Liver (tissue), 9 donors: Measurements from ENCODE around the gene TTC38. TPM values are rescaled to one million over a fixed set of nuclear protein-coding genes. Genes with fewer than 3 reads are reported as not detected.

ENCODE experiments used
- DNase-seq: peaks from one replicate; pipeline ENCODE4 v3.0.0-alpha.2; 2017; ENCODE audit warnings: low spot score
- H3K27ac ChIP-seq, 2 donors: one replicate each; pipeline ENCODE4 v1.7.0; 2013; ENCODE audit warnings: inconsistent platforms in 2 of 2, low read length in 2 of 2, control low read depth in 1 of 2, low read depth in 1 of 2, mild to moderate bottlenecking in 1 of 2
- H3K27me3 ChIP-seq, 4 donors: one replicate each; pipeline versions ENCODE4 v1.6.1 to v1.7.0; 2013; ENCODE audit warnings: low read length in 3 of 4, inconsistent platforms in 1 of 4, mild to moderate bottlenecking in 1 of 4, moderate library complexity in 1 of 4; ENCODE audit not compliant: control insufficient read depth in 4 of 4, insufficient read depth in 4 of 4
- H3K36me3 ChIP-seq, 4 donors: one replicate each; pipeline versions ENCODE4 v1.6.1 to v1.7.0; 2013; ENCODE audit warnings: low read length in 3 of 4, mild to moderate bottlenecking in 3 of 4, low read depth in 1 of 4, moderate library complexity in 1 of 4; ENCODE audit not compliant: control insufficient read depth in 4 of 4, insufficient read depth in 3 of 4
- H3K4me1 ChIP-seq, 4 donors: one replicate each; pipeline versions ENCODE4 v1.6.1 to v1.7.0; 2013; ENCODE audit warnings: low read length in 3 of 4, mild to moderate bottlenecking in 3 of 4, moderate library complexity in 1 of 4; ENCODE audit not compliant: control insufficient read depth in 4 of 4, insufficient read depth in 4 of 4
- H3K4me3 ChIP-seq, 3 donors: one replicate each; pipeline versions ENCODE4 v1.6.1 to v1.7.0; 2013; ENCODE audit warnings: low read length in 3 of 3, control low read depth in 1 of 3, low read depth in 1 of 3, mild to moderate bottlenecking in 1 of 3
- H3K9ac ChIP-seq, 2 donors: one replicate each; pipeline ENCODE4 v1.7.0; 2013; ENCODE audit warnings: low read length in 2 of 2, mild to moderate bottlenecking in 2 of 2, moderate library complexity in 2 of 2, control low read depth in 1 of 2, low read depth in 1 of 2
- H3K9me3 ChIP-seq, 4 donors: one replicate each; pipeline versions ENCODE4 v1.6.1 to v1.7.0; 2013; ENCODE audit warnings: low read length in 3 of 4; ENCODE audit not compliant: control insufficient read depth in 4 of 4
- EGR1 ChIP-seq, 2 donors: IDR thresholded peaks; 2 replicates each; pipeline ENCODE4 v1.6.1; 2016 to 2018; ENCODE audit warnings: antibody characterized with exemption in 2 of 2, low read depth in 2 of 2
- FOXA1 ChIP-seq: IDR thresholded peaks from 2 replicates; pipeline ENCODE4 v1.6.1; 2016; ENCODE audit warnings: antibody characterized with exemption
- GABPA ChIP-seq, 2 donors: IDR thresholded peaks in 1 of 2; conservative IDR thresholded peaks in 1 of 2; 2 replicates each; pipeline ENCODE4 v1.6.1; 2016; ENCODE audit warnings: antibody characterized with exemption in 2 of 2, mild to moderate bottlenecking in 1 of 2, moderate library complexity in 1 of 2
- HNF4A ChIP-seq, 2 donors: conservative IDR thresholded peaks; 2 replicates each; pipeline ENCODE4 v1.6.1; 2016; ENCODE audit warnings: antibody characterized with exemption in 2 of 2, mild to moderate bottlenecking in 2 of 2
- HNF4G ChIP-seq: IDR thresholded peaks from 2 replicates; pipeline ENCODE4 v1.6.1; 2016; ENCODE audit warnings: antibody characterized with exemption
- JUND ChIP-seq, 2 donors: IDR thresholded peaks; 2 replicates each; pipeline ENCODE4 v1.6.1; 2016; ENCODE audit warnings: antibody characterized with exemption in 2 of 2
- NR2F2 ChIP-seq: IDR thresholded peaks from 2 replicates; pipeline ENCODE4 v1.6.1; 2016; ENCODE audit warnings: antibody characterized with exemption
- RAD21 ChIP-seq, 2 donors: IDR thresholded peaks; 2 replicates each; pipeline ENCODE4 v1.6.1; 2016; ENCODE audit warnings: antibody characterized with exemption in 2 of 2, mild to moderate bottlenecking in 2 of 2
- RXRA ChIP-seq, 2 donors: IDR thresholded peaks; 2 replicates each; pipeline ENCODE4 v1.6.1; 2017 to 2018; ENCODE audit warnings: antibody characterized with exemption in 2 of 2, mild to moderate bottlenecking in 1 of 2
- SP1 ChIP-seq: IDR thresholded peaks from 2 replicates; pipeline ENCODE4 v1.6.1; 2018; ENCODE audit warnings: antibody characterized with exemption, mild to moderate bottlenecking
- TAF1 ChIP-seq: conservative IDR thresholded peaks from 2 replicates; pipeline ENCODE4 v1.6.1; 2016; ENCODE audit warnings: antibody characterized with exemption, mild to moderate bottlenecking
- YY1 ChIP-seq: IDR thresholded peaks from 2 replicates; pipeline ENCODE4 v1.6.1; 2016; ENCODE audit warnings: antibody characterized with exemption, mild to moderate bottlenecking
- WGBS: extraction: QIAGEN DNeasy Blood & Tissue Kit; methylation state at CpG from one replicate; pipeline ENCODE4 v1.1.7; 2013; 5-methylcytosine and 5-hydroxymethylcytosine counted together
- polyA plus RNA-seq, 2 donors: library from polyadenylated mRNA; stranded (reverse) in 1 of 2; unstranded in 1 of 2; fragments of 200-250 nt in 1 of 2; fragments of >200 nt in 1 of 2; fragmentation: Nextera tagmentation in 1 of 2; extraction: Ambion mirVana in 1 of 2; gene quantifications; one replicate each; pipeline versions ENCODE4 v1.2.1 to v1.2.3, GENCODE V29; 2013 to 2015
- total RNA-seq, 2 donors: library from RNA; depleted of rRNA; stranded (reverse); fragments of >200 nt; gene quantifications; one replicate each; pipeline ENCODE4 v1.2.3, GENCODE V29; 2014
- TF ChIP-seq, protein P1 (sequence below): IDR thresholded peaks from 2 replicates; pipeline ENCODE4 v1.6.1; 2016; ENCODE audit warnings: antibody characterized with exemption
- TF ChIP-seq, protein P2 (sequence below): IDR thresholded peaks from 2 replicates; pipeline ENCODE4 v1.6.1; 2016; ENCODE audit warnings: antibody characterized with exemption
- TF ChIP-seq, protein P3 (sequence below): fragments of 150-350 bp; IDR thresholded peaks from 2 replicates; pipeline ENCODE4 v1.5.1; 2017; ENCODE audit warnings: improper control_type of control experiment, low read depth, low read length; ENCODE audit not compliant: missing input control
- TF ChIP-seq, protein P4 (sequence below): IDR thresholded peaks from 2 replicates; pipeline ENCODE4 v1.6.1; 2016; ENCODE audit warnings: antibody characterized with exemption, mild to moderate bottlenecking
- TF ChIP-seq, protein P5 (sequence below): IDR thresholded peaks from 2 replicates; pipeline ENCODE4 v1.6.1; 2016; ENCODE audit warnings: antibody characterized with exemption
- donor health status: healthy.
- donor health status: healthy.
- donor health status: healthy.
- donor health status: healthy.
- donor health status: healthy.

The TTC38 gene
- total and polyA plus RNA-seq, 4 donors, result 63.9 to 389 (median 128) TPM

DNA sequence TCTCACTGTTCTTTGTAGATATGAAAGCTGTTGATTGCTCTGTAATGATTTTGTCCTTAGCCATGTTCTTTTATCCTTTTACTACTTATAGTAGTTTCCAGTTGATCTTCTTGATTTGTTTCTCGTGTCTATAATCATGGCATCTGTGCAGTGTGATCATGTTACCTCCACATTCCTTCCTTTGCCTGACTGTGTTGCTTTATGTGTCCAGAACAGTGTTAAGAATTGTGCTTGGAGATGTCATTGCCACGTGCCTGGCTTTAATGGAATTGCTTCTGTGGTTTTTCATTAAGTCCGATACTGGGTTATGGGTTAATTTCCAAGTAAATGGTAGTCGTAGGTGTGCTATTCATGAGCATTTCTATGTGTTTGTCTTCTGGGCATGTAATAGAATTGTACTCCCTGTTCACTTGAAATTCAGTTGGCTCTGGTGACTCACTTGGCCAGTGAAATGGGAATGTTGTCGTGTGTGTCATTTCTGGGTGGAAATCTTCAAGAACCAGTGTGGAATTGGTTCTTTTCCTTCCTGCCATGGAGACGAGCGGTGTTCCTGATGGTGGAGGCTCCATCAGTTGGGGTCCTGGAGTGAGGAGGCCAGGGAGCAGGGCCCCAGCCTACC, 35.6 kb downstream of the TTC38 start:
- no peaks in the 10 kb centered on the region for H3K27me3 ChIP-seq
- H3K4me1 ChIP-seq, result no peaks in the 10 kb centered on the region
- no peak overlapping the region for H3K4me3 ChIP-seq
- H3K27ac ChIP-seq, result no peak overlapping the region
- no peaks in the 10 kb centered on the region for H3K9me3 ChIP-seq
- WGBS, result 95% methylated on average over 7 of the region's 7 CpGs
- no peaks in the 10 kb centered on the region for H3K36me3 ChIP-seq
- TF ChIP-seq NR2F2 (no peak), HNF4A (conservative IDR thresholded peaks at IDR 0.05) (no peak), GABPA (IDR thresholded peaks at IDR 0.05 in 1 of 2, conservative IDR thresholded peaks at IDR 0.05 in 1 of 2) (no peak), JUND (IDR thresholded peaks at IDR 0.05) (no peak), SP1 (no peak), TAF1 (no peak), FOXA1 (no peak), RXRA (IDR thresholded peaks at IDR 0.05) (no peak), HNF4G (no peak), YY1 (no peak)
- TF ChIP-seq, protein P1, sequence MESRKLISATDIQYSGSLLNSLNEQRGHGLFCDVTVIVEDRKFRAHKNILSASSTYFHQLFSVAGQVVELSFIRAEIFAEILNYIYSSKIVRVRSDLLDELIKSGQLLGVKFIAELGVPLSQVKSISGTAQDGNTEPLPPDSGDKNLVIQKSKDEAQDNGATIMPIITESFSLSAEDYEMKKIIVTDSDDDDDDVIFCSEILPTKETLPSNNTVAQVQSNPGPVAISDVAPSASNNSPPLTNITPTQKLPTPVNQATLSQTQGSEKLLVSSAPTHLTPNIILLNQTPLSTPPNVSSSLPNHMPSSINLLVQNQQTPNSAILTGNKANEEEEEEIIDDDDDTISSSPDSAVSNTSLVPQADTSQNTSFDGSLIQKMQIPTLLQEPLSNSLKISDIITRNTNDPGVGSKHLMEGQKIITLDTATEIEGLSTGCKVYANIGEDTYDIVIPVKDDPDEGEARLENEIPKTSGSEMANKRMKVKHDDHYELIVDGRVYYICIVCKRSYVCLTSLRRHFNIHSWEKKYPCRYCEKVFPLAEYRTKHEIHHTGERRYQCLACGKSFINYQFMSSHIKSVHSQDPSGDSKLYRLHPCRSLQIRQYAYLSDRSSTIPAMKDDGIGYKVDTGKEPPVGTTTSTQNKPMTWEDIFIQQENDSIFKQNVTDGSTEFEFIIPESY, result no peak
- TF ChIP-seq, protein P2, sequence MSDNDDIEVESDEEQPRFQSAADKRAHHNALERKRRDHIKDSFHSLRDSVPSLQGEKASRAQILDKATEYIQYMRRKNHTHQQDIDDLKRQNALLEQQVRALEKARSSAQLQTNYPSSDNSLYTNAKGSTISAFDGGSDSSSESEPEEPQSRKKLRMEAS, result no peak
- TF ChIP-seq, protein P3, sequence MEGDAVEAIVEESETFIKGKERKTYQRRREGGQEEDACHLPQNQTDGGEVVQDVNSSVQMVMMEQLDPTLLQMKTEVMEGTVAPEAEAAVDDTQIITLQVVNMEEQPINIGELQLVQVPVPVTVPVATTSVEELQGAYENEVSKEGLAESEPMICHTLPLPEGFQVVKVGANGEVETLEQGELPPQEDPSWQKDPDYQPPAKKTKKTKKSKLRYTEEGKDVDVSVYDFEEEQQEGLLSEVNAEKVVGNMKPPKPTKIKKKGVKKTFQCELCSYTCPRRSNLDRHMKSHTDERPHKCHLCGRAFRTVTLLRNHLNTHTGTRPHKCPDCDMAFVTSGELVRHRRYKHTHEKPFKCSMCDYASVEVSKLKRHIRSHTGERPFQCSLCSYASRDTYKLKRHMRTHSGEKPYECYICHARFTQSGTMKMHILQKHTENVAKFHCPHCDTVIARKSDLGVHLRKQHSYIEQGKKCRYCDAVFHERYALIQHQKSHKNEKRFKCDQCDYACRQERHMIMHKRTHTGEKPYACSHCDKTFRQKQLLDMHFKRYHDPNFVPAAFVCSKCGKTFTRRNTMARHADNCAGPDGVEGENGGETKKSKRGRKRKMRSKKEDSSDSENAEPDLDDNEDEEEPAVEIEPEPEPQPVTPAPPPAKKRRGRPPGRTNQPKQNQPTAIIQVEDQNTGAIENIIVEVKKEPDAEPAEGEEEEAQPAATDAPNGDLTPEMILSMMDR, result no peak
- TF ChIP-seq, protein P4, sequence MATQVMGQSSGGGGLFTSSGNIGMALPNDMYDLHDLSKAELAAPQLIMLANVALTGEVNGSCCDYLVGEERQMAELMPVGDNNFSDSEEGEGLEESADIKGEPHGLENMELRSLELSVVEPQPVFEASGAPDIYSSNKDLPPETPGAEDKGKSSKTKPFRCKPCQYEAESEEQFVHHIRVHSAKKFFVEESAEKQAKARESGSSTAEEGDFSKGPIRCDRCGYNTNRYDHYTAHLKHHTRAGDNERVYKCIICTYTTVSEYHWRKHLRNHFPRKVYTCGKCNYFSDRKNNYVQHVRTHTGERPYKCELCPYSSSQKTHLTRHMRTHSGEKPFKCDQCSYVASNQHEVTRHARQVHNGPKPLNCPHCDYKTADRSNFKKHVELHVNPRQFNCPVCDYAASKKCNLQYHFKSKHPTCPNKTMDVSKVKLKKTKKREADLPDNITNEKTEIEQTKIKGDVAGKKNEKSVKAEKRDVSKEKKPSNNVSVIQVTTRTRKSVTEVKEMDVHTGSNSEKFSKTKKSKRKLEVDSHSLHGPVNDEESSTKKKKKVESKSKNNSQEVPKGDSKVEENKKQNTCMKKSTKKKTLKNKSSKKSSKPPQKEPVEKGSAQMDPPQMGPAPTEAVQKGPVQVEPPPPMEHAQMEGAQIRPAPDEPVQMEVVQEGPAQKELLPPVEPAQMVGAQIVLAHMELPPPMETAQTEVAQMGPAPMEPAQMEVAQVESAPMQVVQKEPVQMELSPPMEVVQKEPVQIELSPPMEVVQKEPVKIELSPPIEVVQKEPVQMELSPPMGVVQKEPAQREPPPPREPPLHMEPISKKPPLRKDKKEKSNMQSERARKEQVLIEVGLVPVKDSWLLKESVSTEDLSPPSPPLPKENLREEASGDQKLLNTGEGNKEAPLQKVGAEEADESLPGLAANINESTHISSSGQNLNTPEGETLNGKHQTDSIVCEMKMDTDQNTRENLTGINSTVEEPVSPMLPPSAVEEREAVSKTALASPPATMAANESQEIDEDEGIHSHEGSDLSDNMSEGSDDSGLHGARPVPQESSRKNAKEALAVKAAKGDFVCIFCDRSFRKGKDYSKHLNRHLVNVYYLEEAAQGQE, result no peak
- H3K9ac ChIP-seq, result no peak overlapping the region
- DNase-seq, result no peak

DNA sequence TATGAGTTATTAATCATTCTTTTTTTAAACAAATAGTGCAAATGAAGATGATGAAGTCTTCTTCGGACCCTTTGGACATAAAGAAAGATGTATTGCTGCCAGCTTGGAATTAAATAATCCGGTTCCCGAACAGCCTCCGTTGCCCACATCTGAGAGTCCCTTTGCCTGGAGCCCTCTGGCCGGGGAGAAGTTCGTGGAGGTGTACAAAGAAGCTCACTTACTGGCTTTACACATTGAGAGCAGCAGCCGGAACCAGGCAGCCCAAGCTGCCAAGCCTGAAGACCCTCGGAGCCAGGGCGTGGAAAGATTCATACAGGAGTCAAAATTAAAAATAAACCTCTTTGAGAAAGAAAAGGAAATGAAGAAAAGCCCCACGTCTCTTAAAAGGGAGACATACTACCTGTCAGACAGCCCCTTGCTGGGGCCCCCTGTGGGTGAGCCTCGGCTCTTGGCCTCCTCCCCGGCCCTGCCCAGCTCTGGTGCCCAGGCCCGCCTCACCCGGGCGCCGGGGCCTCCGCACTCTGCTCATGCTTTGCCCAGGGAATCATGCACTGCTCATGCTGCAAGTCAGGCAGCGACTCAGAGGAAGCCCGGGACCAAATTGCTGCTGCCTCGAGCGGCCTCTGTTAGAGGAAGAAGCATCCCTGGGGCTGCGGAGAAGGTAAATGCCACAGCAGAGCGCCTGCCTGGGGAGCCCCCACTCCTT, 40.6 kb downstream of the TTC38 start:
- Histone ChIP-seq H3K27ac (no peak overlapping the region), H3K9me3 (no peaks in the 10 kb centered on the region), H3K36me3 (no peaks in the 10 kb centered on the region), H3K9ac (no peak overlapping the region), H3K27me3 (no peaks in the 10 kb centered on the region), H3K4me3 (no peak overlapping the region), H3K4me1 (no peaks in the 10 kb centered on the region)
- WGBS, result 97% methylated on average over 23 of the region's 23 CpGs
- no peak for DNase-seq
- TF ChIP-seq, protein P5, sequence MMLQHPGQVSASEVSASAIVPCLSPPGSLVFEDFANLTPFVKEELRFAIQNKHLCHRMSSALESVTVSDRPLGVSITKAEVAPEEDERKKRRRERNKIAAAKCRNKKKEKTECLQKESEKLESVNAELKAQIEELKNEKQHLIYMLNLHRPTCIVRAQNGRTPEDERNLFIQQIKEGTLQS, result no peak
- no peak for TF ChIP-seq RAD21 (IDR thresholded peaks at IDR 0.05)
- TF ChIP-seq HNF4G, result no peak
- TF ChIP-seq, protein P2, result no peak
- TF ChIP-seq, protein P3, result no peak
- TF ChIP-seq, protein P1, result no peak
- no peak for TF ChIP-seq JUND (IDR thresholded peaks at IDR 0.05)
- TF ChIP-seq YY1, result no peak
- TF ChIP-seq FOXA1, result no peak
- TF ChIP-seq GABPA (IDR thresholded peaks at IDR 0.05 in 1 of 2, conservative IDR thresholded peaks at IDR 0.05 in 1 of 2), result no peak
- no peak for TF ChIP-seq HNF4A (conservative IDR thresholded peaks at IDR 0.05)
- TF ChIP-seq TAF1, result no peak
- no peak for TF ChIP-seq EGR1 (IDR thresholded peaks at IDR 0.05; ENCODE audit: low read depth in 2 of 2)
- TF ChIP-seq RXRA (IDR thresholded peaks at IDR 0.05), result no peak
